Heart left ventricle (tissue), 13 donors: ENCODE measurements around the gene CAVIN3.

Experiments used
- CTCF ChIP-seq, 12 donors: fragments of 200-600 bp; sonication (generic) in 4 of 12; IDR thresholded peaks; one replicate each; pipeline versions ENCODE4 v1.5.0 to v1.8.0; 2018 to 2022; ENCODE audit warnings: antibody characterized with exemption in 12 of 12, mild to moderate bottlenecking in 5 of 12
- POLR2A ChIP-seq, 2 donors: fragments of 450-650 bp; IDR thresholded peaks; one replicate each; pipeline ENCODE4 v1.6.1; 2017; ENCODE audit warnings: antibody characterized with exemption in 2 of 2, mild to moderate bottlenecking in 2 of 2, moderate library complexity in 2 of 2
- donor health status: ischemic (EF 13 %, LVEDD 7.1; RV severe dilation, severe dysfunction).
- donor health status: DM: no; HTN: yes; CAD: no.
- donor health status: DM: no; HTN: no; CAD: no.
- donor health status: ischemic (EF 25% LVEDD 6.9; RV normal size, moderate dysfunction).
- donor health status: ischemic (EF 25% LVEDD 5.7; RV mildly dilated, moderate dysfunction).
- donor health status: ischemic (EF 35%, LVEDD 5.7; RV mildly dilated, moderate dysfunction).
- donor health status: nonischemic (EF 11% LVEDD 7.7; RV severe dilation, severe dysfunction).
- donor health status: DM: yes; HTN: yes; CAD: no.
- donor health status: PGD.
- donor health status: ischemic (EF 29% LVEDD 5.4; RV normal size, mild dysfunction).
- donor health status: nonischemic (EF 23%, LVEDD 6.1; RV moderate dilation, normal function).

DNA sequence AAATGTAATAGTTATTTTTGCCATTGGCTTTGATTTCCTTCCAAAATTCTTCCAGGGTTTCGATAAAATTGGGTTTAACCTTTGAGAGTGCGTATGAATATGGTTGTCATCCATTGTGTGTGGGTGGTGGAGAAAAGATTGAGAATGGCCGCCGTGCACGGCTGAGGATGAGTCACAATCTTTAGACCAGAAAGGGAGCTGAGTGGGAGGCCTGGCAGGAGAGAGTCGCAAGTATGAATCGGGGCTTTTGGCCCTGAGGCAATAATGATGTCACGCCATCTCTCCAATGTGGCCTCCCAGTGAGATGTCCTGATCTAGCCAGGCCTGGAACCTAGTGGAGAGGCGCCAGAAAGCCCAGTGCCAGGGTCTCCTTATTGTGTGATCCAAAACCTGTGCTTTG, 36.9 kb upstream of the CAVIN3 start:
- no peak for TF ChIP-seq CTCF (IDR thresholded peaks at IDR 0.05)
- TF ChIP-seq POLR2A (IDR thresholded peaks at IDR 0.05), result no peak
